Measurements from ENCODE around the gene CFAP61.

- TF ChIP-seq CTCF (IDR thresholded peaks at IDR 0.05) (no peak), POLR2A (IDR thresholded peaks at IDR 0.05) (no peak)
Observed at GRCh38 chr20:20224806-20225205, 172.5 kb downstream of the CFAP61 start.
